ENCODE measurements around the gene POGK. TPM values are rescaled to one million over a fixed set of nuclear protein-coding genes. Genes with fewer than 3 reads are reported as not detected.

Gene POGK
- total RNA-seq, 1 experiment from 2014 or later: 47.7 TPM

DNA sequence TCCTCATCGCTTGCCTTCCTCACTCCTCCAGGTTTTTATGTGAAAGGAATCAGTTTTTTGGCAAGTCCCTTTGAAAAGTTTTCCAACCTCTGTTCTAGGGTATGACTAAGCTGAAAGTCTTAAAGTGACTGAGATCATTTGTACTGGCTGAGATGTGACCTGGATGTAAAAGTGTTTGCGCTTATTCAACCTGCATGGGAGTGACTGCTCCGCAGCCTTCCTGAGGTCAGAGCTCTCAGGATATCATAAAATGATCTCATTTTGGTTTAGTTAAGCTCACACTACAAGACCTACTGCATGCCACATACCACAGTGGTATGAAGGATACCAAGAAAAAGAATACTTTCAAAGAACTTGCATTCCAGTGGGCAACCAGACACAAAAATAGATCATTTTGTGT lies 66.6 kb downstream of the POGK start:
- Mint-ChIP-seq H3K4me1 (no peaks in the 10 kb centered on the region), H3K4me3 (no peak overlapping the region), H3K9me3 (peaks cover 4 to 5% of the 10 kb centered on the region in 2 experiments; a peak in 4 of 5 replicates), H3K27me3 (ENCODE audit: low read depth) (no peaks in the 10 kb centered on the region), H3K36me3 (ENCODE audit: insufficient read depth in 1 of 3, low read depth in 3 of 3) (peaks cover 0 to 2% (median 2%) of the 10 kb centered on the region in 3 experiments; a peak in 3 of 7 replicates), H3K27ac (no peak overlapping the region)
- Histone ChIP-seq H2BK20ac (ENCODE audit: low read depth, low read length, poor library complexity, severe bottlenecking) (no peak overlapping the region), H3K27me3 (ENCODE audit: insufficient read depth, low read length) (no peaks in the 10 kb centered on the region), H3T11ph (ENCODE audit: low read length) (no peak overlapping the region), H3K79me2 (ENCODE audit: insufficient read depth, low read length) (no peaks in the 10 kb centered on the region), H2AK5ac (ENCODE audit: insufficient read length, low read length) (no peak overlapping the region), H2BK120ac (ENCODE audit: low read depth, low read length, poor library complexity, severe bottlenecking) (no peak overlapping the region), H4K91ac (ENCODE audit: insufficient read length, low read depth, low read length) (no peak overlapping the region), H3K23me2 (ENCODE audit: insufficient read length, low read depth, low read length, poor library complexity, severe bottlenecking) (no peaks in the 10 kb centered on the region), H3K9me3 (ENCODE audit: control insufficient read depth, low read depth, low read length) (no peaks in the 10 kb centered on the region), H3K27ac (ENCODE audit: insufficient read length, low read depth, low read length) (no peak overlapping the region), H4K20me1 (ENCODE audit: control insufficient read depth, insufficient read depth, insufficient read length) (no peaks in the 10 kb centered on the region), H3K9ac (ENCODE audit: extremely low read depth, insufficient read length, low read length) (no peak overlapping the region), H2BK12ac (ENCODE audit: insufficient read length, low read depth, low read length) (no peak overlapping the region), H4K5ac (ENCODE audit: insufficient read length, low read depth, low read length) (no peak overlapping the region), H2BK5ac (ENCODE audit: insufficient read length, low read length) (no peak overlapping the region), H3K4me2 (ENCODE audit: insufficient read depth, insufficient read length, low read length) (no peak overlapping the region), H3K14ac (ENCODE audit: insufficient read depth, low read length) (no peak overlapping the region), H3K56ac (ENCODE audit: insufficient read length, low read depth, low read length) (no peak overlapping the region), H2AFZ (ENCODE audit: low read length) (no peak overlapping the region), H4K8ac (replicated peaks; ENCODE audit: insufficient read length, low read depth, low read length) (no peak overlapping the region), H3K18ac (ENCODE audit: insufficient read length, low read depth, low read length) (no peak overlapping the region), H3K79me1 (ENCODE audit: insufficient read depth, low read depth, low read length, poor library complexity, severe bottlenecking) (no peaks in the 10 kb centered on the region), H3K4me1 (ENCODE audit: insufficient read depth, low read length) (0 out of 2 replicates have a peak, but pooled peaks cover 3% of the 10 kb centered on the region), H3K4ac (ENCODE audit: low read depth, low read length) (no peak overlapping the region), H2BK15ac (ENCODE audit: low read depth, low read length) (no peak overlapping the region), H3K23ac (ENCODE audit: insufficient read length, low read depth, low read length) (no peak overlapping the region)
- DNase-seq: no peak
- TF ChIP-seq, protein P1, sequence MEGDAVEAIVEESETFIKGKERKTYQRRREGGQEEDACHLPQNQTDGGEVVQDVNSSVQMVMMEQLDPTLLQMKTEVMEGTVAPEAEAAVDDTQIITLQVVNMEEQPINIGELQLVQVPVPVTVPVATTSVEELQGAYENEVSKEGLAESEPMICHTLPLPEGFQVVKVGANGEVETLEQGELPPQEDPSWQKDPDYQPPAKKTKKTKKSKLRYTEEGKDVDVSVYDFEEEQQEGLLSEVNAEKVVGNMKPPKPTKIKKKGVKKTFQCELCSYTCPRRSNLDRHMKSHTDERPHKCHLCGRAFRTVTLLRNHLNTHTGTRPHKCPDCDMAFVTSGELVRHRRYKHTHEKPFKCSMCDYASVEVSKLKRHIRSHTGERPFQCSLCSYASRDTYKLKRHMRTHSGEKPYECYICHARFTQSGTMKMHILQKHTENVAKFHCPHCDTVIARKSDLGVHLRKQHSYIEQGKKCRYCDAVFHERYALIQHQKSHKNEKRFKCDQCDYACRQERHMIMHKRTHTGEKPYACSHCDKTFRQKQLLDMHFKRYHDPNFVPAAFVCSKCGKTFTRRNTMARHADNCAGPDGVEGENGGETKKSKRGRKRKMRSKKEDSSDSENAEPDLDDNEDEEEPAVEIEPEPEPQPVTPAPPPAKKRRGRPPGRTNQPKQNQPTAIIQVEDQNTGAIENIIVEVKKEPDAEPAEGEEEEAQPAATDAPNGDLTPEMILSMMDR (conservative IDR thresholded peaks at IDR 0.05): no peak
- WGBS (ENCODE audit: extremely low coverage, insufficient read length, low lambda C conversion rate): no CpG with 5 or more reads among the region's 3 CpGs

Other genes with a start within 250 kb of the POGK start
- 19.5 and 20.7 TPM in 2 replicates for gene TADA1, start 36.8 kb downstream of the POGK start, total RNA-seq (2021)
- 1.1 and 1.7 TPM in 2 replicates for gene ILDR2, start 136.1 kb downstream of the POGK start, total RNA-seq (2021)
- gene MAEL, start 149.8 kb downstream of the POGK start, total RNA-seq (2021): not detected in 2 replicates